Activated CD8-positive, alpha-beta memory T cell treated with anti-CD3 and anti-CD28 coated beads for 24 hours (primary cell): ENCODE measurements around the gene NGLY1.
A peak's percentile ranks its signal among the peaks of the same experiment; 100 is the strongest.

ENCODE experiments used
- DNase-seq: peaks from one replicate; pipeline ENCODE4 v3.0.0-alpha.2; 2020

The NGLY1 gene, protein sequence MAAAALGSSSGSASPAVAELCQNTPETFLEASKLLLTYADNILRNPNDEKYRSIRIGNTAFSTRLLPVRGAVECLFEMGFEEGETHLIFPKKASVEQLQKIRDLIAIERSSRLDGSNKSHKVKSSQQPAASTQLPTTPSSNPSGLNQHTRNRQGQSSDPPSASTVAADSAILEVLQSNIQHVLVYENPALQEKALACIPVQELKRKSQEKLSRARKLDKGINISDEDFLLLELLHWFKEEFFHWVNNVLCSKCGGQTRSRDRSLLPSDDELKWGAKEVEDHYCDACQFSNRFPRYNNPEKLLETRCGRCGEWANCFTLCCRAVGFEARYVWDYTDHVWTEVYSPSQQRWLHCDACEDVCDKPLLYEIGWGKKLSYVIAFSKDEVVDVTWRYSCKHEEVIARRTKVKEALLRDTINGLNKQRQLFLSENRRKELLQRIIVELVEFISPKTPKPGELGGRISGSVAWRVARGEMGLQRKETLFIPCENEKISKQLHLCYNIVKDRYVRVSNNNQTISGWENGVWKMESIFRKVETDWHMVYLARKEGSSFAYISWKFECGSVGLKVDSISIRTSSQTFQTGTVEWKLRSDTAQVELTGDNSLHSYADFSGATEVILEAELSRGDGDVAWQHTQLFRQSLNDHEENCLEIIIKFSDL

DNA sequence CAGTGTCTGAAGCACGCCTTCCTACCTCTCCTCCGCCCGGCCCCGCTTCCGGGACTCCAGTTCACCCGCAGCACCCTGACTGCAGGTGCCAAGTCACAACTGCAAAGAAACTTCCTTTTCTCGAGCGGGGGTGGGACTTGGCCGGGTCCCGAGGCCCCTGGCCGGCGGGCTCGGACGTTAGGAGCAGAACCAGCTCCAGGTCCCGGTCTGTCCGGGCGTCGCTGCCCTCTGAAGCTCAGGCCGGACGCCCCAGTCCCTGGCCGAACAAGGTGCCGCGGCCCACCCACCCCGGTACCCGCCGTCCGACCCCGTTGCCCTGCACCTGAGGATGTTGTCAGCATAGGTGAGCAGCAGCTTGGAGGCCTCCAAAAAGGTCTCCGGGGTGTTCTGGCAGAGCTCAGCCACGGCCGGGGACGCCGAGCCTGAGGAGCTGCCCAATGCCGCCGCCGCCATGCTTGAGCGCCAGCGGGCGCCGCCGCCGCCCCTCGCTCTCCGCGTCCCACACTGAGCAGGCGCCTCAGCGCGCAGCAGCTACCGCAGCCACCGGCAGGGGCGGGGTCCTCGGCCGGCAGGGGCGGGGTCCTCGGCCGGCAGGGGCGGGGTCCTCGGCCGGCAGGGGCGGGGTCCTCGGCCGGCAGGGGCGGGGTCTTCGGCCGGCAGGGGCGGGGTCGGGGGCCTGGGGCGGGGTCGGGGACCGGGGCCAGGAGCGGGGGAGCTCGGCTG lies at the start of gene NGLY1:
TSS of gene NGLY1 (minus strand) at position 506 of the 723 bp plus-strand sequence. CDS start at position 453, 53 bp downstream.
- DNase-seq: peak; percentile 93

DNA sequence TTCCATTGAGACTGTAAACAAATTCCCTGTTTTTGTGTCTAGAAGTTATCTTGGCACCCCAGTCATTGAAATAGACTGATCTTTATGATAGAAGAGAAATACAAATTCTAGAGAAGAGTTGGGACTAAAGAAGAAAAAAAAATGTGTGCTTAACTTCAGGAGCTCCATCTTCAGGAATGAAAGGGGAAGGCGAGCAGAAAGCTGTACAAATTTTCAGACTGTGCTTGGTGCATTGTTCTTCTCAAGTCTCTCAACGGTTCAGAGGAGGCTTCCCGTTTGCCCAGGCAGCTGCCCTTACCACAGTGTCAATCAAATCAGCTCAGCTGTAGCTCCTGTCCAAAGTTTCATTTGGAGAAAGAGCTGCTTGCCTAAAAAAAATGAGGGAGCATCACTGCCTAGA lies 48.3 kb upstream of the NGLY1 start:
- DNase-seq: no peak

DNA sequence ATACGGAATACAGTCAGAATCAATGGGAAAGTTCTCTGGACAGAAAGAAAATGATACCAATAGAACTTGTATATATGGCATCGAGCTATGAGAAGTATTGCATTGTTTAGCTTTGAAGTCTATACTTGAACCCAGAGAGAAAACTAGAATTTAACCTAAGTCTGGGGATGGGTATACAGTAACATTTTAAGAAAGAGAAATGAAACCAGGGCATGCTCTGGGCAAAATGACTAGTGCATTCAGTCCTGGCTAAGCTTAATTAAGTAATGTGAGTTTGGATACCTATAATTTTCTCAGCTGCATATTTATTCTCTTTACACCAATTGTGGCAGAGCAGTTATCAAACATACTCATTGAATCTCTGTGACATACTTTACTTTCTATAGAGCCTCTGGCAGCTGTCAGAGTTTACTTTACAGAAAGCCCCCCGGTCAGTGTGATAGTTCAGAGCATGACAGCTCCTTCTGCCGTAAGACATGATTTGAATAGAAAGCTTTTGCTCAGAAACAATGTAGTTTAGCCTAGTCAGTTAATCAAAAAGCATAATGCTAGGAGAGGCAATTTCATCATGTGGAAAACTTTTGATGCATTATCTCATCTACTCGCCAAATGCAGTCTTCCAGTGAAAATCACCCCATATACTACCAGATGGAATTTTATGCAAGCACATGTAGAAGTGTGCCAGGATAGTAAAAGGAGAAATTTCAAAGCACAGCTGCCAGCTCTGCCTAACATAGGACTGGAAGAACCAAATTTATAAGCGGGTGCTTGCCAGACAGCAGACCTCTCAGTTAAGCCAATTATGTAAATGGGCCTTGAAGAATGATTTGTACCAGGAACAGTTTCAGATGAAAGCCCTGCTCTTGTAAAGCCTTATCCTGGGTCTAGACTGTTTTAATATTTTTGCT lies 47.4 kb upstream of the NGLY1 start:
- DNase-seq: no peak

DNA sequence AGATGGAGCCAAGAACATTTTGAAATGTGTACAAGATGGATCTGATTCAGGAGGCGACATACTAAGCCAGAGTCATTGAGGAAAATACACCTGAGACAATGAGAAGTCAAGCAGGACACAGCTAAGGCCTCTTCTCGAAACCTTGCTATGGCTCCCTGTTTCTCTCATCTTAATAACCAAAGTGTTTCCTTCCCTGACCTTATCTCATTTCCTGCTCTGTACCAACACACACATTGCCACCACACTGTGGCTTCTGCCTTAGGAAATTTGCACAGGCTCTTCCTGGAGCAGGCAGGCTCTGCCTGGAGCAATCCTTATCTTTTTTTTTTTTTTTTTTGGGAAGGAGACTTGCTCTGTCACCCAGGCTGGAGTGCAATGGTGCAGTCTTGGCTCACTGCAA lies 43.3 kb upstream of the NGLY1 start:
- DNase-seq: no peak

DNA sequence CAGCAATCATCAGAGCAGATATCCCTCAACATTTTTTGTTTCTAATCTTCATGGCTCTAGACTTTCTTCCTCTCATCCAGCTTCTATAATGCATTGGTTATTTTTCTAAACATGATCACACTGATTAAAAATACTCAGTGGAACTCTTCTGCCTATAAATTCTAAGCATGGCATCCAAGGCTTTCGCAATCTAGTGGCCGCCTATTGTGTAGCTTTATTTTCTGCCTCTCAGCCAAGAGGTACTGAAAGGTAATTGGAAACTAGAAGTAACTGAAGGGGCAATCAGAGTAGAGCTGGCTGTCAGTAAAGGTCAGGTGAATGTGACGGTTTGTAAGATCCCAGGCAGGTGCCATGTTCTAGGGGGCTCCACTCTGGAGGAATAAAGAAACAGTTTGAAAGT lies 40.1 kb upstream of the NGLY1 start:
- DNase-seq: no peak

DNA sequence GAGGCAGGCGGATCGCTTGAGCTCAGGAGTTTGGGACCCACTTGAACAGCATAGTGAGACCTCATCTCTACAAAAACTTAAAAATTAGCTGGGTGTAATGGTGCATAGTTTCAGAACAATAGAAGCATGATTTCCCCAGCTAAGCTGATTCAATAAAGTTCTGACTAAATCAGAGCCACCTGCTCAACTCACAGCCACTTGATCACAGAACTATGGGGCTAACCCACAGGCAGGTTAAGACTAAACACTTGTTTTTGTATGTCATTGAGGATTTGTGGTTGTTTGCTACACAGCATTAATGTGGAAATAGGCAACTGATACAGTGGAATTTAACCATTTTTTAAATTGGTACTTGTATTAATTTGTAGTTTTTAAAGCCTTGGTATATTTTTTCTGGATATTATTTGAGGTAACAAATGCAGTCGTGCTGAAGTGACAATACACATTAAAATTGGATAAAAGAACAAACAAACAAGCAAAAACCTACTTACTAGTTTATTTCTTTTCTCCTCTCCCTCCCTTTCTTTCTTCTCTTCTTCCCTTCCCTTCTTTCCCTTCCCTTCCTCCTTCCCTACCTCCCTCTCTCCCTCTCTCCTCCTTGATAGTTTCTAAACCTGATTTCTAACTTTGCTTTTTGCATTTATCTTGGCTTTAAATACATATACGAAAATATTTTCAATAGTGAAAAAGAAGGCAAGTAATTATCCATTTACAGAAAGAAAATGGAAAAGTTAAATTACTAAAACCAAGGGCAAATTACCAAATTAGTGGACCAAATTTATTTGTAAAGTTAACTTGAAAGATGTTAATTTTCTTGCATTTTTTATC lies 38.7 kb upstream of the NGLY1 start:
- no peak for DNase-seq

DNA sequence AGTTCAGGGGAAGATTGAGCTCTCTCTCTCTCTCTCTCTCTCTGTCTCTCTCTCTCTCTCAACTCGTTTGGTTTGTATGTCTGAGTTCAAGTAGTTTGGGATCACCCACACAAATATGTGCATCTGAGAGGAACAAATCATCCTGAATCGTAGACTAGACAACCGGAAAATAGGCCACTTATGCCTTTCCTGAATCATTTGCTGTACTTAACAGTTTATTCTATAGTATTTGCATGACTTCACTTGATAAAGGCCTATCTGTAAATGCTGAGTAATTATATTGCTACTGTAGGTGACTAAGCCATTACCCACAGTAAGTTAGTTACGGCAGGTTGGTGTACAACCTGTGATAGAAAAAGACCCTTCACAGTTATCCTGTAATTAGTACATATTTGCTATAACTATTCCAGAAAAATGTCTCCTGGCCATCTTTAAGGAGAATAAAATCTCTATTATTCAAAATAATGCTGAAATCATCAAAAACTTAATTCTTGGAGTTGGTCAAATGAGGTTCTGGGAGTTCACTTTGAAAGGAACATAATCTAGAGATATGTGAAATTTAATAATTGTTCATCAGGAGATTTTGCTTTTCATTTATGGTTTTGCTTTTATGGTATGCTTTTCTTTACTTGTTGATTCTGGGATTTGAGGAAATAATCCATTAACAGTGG lies 37.7 kb upstream of the NGLY1 start:
- no peak for DNase-seq

DNA sequence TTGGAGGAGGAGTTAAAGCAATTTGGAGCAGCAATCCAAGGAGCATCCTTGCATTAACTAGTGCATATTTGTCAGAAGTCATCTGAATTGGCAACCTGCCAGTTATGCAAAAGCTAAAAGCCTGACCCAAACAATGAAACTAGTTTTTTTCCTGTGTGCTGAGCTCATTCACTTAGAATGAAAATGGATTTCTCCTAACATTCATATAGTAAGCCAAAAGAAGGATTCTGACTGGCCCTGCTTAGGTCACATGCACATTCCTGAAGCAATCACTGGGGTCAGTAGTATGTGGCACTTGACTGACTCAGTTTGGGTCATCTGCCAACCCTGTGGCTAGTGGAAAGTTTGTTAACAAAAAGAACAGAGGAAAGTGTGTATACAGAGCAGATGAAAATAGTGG lies 37.1 kb upstream of the NGLY1 start:
- DNase-seq: no peak

DNA sequence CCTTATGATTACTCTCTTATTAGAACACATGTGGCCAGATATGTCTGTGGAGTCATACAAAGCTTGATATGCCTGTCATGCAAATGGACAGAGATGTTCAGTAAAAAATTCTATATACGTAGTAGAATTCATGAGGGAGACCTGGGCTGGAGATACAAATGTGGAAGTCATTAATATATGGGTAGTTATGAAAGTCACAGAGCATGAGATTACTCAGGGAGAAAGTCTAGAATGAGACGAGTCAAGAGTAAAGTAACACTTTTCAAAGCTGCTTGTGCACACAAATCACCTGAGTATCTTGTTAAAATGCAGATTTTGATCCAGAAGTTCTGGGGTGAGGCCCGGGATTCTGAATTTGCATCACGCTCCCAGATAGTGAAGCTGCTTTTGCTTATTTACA lies 35.1 kb upstream of the NGLY1 start:
- no peak for DNase-seq

DNA sequence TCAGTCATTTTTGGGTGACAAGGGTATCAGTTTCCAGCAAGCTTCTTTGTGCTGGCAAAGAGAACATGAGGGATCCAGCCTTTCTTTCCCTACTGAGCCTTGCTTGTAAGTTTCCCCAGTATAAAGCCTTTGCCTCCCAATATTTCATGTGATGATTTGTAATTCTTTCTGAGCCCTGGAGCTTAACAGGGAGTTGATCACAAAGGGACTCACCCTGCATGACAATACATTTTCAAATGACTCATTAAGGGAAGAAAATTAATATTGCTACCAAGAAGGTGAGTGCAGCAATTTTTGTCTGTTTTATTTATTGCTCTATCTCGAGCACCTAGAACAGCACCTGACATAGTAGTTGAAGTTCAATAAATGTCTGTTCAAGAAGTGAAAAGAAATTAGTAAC lies 34.4 kb upstream of the NGLY1 start:
- DNase-seq: no peak

DNA sequence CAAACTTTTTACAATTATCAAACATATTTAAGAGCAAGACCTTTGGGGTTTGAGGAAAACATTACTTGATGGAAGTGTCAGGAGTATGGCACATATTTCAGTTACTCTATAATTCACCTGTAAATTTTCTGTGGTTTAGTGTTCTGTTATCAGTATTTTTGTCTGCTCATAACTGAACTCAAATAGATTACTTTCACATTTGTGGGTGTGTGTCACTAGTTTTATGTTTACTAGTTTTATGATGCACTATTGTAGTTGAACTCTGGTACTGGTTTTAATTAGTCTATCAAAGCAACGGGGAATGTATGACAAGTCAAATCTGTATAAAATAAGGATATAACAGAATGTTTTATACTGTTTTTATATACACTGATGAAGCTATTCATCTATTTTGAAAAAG lies 33.9 kb upstream of the NGLY1 start:
- DNase-seq: no peak

DNA sequence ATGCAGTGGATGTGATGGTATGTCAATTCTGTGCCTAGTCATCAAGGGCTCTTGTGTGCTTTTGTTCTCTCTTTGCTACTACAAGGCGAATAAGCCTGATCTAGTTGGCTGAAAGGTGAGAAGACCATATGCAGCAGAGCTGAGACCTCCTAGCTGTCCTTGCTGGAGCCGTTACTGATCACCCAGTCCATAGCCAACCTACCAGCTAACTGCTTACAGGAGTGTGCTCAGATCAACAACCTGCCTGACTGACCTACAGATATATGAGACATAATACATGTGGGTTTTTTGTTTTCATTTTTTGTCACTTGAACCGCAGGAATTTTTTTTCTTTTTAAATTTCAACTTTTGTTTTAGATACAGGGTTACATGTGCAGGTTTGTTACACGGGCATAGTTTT lies 29.4 kb upstream of the NGLY1 start:
- DNase-seq: no peak

DNA sequence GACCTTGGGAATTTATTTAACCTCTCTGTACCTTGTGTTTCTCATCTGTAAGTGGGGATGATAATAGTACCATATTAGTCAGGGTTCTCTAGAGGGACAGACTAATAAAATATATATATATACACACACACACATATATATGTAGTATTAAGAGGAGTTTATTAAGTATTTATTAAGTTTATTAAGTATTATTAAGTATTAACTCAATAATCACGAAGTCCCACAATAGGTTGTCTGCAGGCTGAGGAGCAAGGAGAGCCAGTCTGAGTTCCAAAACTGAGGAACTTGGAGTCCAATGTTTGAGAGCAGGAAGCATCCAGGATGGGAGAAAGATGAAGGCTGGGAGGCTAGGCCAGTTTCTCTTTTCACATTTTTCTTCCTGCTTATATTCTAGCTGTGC lies 21.4 kb upstream of the NGLY1 start:
- DNase-seq: no peak

DNA sequence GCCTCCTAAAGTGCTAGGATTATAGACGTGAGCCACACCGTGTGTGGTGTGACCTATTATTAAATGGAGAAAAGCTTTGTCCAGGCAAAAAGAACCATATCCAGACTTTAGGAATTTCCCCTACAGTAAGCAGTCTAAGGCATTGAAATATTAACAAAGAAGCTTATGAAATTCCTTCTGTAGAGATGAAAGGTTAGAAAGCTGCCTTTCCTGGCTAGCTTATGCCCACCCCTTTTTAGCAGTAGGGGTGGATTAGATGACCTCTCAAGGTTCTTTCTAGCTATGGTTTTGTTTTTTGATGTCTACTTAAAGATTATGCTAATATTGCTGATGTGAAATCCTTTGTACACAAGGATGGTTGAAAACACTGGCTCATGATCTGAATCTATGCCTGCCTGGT lies 20.6 kb upstream of the NGLY1 start:
- no peak for DNase-seq

DNA sequence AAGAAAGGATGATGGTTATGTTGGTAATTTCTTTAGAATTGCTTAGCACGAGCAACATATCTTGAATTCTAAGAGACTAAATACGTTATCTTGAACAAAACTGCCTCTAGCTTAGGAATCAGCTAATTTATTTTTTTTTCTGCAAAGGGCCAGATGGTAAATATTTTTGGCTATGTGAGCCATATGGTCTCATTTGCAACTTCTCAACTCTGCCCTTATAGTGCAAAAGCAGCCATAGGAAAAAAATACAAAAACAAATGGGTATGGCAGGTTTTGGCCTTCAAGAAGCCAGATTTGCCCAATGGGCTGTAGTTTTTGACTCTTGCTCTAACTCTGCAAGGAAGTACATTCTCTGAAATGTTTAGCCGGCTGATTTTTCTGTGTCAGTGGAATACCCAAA lies 18.5 kb upstream of the NGLY1 start:
- no peak for DNase-seq

DNA sequence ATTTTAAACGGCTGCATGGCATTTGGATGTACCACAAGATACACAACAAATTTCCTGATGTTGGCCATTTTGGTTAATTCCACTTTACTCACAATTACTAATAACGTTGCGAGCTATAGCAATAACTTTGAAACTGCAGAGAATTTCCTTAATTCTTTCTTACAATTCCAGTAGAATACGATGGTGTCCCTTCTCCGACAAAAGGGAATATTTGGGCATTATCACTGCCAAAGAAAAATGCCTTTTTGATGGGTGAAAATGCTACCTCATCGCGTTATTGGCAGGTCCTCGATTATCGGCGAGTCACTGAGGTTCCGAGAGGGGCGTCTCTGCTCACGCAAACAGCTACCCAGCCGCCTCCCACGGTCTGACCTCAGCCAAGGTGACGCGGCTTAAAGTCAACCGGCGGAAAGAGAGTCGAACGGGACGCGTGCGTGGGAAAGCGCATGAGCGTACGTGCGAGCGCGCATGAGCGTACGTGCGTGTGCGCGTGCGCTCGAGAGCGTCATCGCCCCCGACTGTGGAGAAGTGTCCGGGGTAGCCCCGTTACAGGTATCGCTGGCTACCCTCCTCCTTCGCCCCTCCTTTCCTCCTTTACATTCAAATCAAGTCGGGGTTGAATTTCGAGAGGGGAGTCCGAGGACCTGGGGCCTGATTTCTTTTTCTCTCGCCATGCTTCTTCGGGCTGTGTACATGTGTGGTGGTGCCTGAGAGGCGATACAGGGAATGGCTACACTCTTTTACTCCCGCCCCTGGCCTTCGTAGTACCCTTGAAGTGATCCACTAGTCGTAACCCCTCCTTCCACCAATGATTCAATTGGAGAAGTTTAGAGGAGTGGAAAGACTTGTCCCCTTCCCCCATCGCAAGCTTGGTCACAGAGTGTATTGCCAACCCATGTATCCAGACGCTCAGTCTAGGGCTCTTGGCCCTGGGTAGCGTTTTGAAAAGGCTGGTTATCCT lies 6.6 kb upstream of the NGLY1 start, which contains the start of gene OXSM:
TSS of gene OXSM (plus strand) at position 495 of the 961 bp plus-strand sequence. CDS start 931 bp downstream, outside the sequence.
- DNase-seq: peak; percentile 92

DNA sequence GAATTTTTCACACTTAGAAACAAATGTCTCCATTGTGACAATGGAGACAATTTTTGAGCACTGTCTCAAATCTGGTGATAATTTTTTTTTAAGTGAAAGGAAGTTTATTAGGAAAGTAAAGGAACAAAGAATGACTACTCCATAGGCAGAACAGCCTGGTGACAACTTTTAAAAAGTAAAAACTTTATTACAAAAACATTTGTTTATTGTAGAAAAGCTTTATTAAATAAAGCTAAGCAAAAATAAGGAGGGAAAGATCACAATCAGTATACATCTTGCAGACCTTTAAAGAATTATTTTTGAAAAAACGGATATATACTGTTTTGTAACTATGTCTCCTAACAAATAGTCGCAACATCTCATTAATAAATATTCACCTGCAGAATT lies 6.0 kb upstream of the NGLY1 start:
- no peak for DNase-seq

DNA sequence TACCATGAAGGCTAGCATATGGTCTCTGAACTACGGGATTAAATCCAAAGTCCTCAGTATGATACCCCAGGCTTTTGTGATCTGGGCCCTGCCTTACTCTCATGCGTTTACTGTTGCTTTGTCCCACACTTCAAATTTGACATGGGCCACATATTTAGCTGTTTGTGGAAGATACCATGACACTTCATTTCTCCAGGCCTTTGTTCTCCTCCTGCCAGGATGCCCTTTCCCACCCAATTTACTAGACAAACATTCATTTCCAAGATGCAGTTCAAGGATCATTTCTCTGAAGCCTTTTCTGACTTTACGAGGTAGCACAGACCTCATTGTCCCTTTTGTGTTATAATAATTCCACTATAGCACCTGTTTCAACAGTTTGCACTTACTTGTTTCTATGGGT lies 4.4 kb upstream of the NGLY1 start:
- DNase-seq: no peak

DNA sequence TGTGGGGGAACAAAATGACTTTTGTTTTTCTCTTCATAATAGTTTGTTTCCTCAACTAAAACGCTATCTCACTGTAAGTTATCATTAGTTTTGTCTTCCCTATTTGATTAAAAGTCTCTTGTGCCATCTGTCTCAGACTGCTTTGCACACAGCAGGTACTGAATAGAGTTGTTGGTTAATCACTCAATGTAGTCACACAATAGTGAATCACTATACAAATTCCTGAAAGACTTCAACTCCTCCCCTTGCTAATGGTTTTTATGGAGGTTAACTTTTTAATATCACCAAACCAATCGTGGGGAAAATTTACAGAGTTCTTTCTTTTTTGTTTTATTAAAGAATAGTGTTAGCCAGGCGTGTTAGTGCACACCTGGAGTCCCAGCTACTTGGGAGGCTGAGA lies 2.6 kb upstream of the NGLY1 start:
- DNase-seq: no peak

DNA sequence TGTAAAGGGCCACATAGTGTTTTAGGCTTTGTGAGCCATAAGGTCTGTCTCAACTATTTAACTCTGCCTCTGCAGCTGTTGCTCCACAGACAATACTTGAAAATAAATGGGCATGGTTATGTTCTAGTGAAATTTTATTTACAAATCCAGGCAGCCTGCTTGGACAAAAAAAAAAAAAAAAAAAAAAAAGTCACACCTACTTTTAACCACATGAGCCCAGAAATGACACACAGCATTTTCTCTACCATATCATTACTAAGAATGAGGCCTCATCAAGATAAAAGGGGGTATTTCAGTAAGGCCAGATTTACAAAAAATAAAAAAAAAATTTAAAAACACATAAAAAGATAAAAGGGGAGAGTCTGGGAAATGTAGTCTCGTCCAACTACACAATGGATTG lies 1.7 kb upstream of the NGLY1 start:
- no peak for DNase-seq
